Nephron progenitor cell (in vitro differentiated cells): ENCODE data around the gene POLR1D.

Source experiments
- DNase-seq: peaks from one replicate; pipeline ENCODE4 v3.0.0; 2021
- H3K27ac Mint-ChIP-seq: 2 replicates; pipeline ENCODE4 v1.8.0; 2021; ENCODE audit warnings: mild to moderate bottlenecking, moderate library complexity, mixed read lengths
- H3K27me3 Mint-ChIP-seq: 2 replicates; pipeline ENCODE4 v1.8.0; 2021; ENCODE audit warnings: mild to moderate bottlenecking, low read depth, mixed read lengths; ENCODE audit not compliant: poor library complexity
- H3K36me3 Mint-ChIP-seq: 2 replicates; pipeline ENCODE4 v1.8.0; 2021; ENCODE audit warnings: low read depth, mixed read lengths
- H3K4me1 Mint-ChIP-seq: 2 replicates; pipeline ENCODE4 v1.8.0; 2021; ENCODE audit warnings: mixed read lengths
- H3K4me3 Mint-ChIP-seq: 2 replicates; pipeline ENCODE4 v1.8.0; 2021; ENCODE audit warnings: mild to moderate bottlenecking, moderate library complexity, mixed read lengths
- H3K9me3 Mint-ChIP-seq: 2 replicates; pipeline ENCODE4 v1.8.0; 2021; ENCODE audit warnings: mild to moderate bottlenecking, moderate library complexity, mixed read lengths
- TF ChIP-seq, protein P1 (sequence below): fragments of 200-600 bp; sonication (generic); IDR thresholded peaks from 2 replicates; pipeline ENCODE4 v1.5.0; 2021; ENCODE audit warnings: antibody characterized with exemption

The POLR1D gene

DNA sequence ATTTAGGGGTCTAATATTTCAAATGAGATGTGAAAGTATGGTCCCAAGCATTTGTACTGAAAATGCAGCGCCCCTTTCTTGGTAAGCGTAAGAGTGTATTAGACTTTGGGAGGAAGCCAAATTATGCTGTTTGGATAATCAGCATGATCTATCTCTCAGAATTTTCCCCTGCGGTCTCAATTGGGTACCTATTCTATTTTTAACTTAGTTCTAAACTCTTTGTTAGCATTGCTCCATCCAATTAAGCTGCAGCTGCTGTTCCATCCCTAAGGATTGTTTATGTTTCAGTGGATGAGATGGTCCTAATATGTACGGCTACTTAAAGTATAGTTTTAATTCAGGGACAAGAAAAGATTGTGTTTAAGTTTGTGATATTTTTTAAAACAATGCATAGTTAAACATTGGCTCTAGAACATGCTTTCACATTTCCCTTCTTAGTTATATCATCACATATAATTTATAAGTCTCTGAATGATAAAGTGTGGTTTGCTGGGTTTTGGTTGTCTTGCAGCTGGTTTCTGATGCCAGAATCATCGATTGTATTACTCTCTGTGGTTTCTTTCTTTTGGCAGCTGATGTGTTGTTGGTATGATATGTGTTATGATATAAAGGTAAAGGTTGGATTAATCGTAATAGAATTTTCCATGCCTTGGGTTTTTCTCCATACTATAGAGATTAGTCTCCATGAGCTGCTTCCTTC is 15.0 kb downstream of the POLR1D start:
- no peaks in the 10 kb centered on the region for H3K27me3 Mint-ChIP-seq
- H3K36me3 Mint-ChIP-seq = peaks cover 14% of the 10 kb centered on the region
- no peaks in the 10 kb centered on the region for H3K9me3 Mint-ChIP-seq
- peaks cover 4% of the 10 kb centered on the region for H3K4me1 Mint-ChIP-seq
- H3K4me3 Mint-ChIP-seq = no peak overlapping the region
- DNase-seq = no peak
- TF ChIP-seq, protein P1, sequence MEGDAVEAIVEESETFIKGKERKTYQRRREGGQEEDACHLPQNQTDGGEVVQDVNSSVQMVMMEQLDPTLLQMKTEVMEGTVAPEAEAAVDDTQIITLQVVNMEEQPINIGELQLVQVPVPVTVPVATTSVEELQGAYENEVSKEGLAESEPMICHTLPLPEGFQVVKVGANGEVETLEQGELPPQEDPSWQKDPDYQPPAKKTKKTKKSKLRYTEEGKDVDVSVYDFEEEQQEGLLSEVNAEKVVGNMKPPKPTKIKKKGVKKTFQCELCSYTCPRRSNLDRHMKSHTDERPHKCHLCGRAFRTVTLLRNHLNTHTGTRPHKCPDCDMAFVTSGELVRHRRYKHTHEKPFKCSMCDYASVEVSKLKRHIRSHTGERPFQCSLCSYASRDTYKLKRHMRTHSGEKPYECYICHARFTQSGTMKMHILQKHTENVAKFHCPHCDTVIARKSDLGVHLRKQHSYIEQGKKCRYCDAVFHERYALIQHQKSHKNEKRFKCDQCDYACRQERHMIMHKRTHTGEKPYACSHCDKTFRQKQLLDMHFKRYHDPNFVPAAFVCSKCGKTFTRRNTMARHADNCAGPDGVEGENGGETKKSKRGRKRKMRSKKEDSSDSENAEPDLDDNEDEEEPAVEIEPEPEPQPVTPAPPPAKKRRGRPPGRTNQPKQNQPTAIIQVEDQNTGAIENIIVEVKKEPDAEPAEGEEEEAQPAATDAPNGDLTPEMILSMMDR = no peak
- no peak overlapping the region for H3K27ac Mint-ChIP-seq

GRCh38 chr13:27637289-27637626 is 15.6 kb downstream of the POLR1D start:
- H3K4me1 Mint-ChIP-seq = peaks cover 7% of the 10 kb centered on the region
- no peak overlapping the region for H3K4me3 Mint-ChIP-seq
- TF ChIP-seq, protein P1 = no peak
- DNase-seq = no peak
- H3K36me3 Mint-ChIP-seq = peaks cover 9% of the 10 kb centered on the region
- H3K27me3 Mint-ChIP-seq = no peaks in the 10 kb centered on the region
- H3K27ac Mint-ChIP-seq = no peak overlapping the region
- H3K9me3 Mint-ChIP-seq = no peaks in the 10 kb centered on the region

DNA sequence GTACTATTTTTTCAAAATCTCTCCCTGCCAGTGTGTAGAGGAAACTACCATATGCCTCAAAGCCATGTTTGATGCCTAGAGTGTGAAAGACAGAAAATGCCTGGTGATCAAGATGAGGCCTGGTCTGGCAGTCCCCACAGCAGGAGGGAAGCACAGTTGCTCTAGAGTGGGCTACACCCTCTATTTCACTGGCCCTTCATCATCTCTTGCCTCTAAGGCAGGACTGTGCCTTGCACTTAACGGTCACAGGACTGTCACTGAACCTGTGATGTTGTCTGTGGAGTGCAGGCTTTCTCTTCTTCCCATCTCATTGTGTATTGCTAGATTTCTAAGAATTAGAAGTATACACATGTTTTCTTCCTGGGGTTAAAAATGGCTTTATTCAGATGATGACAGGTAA is 16.3 kb downstream of the POLR1D start:
- Mint-ChIP-seq H3K4me3 (no peak overlapping the region), H3K9me3 (no peaks in the 10 kb centered on the region), H3K27ac (no peak overlapping the region), H3K27me3 (no peaks in the 10 kb centered on the region), H3K36me3 (peaks cover 2% of the 10 kb centered on the region), H3K4me1 (peaks cover 12% of the 10 kb centered on the region)
- TF ChIP-seq, protein P1 = no peak
- no peak for DNase-seq

DNA sequence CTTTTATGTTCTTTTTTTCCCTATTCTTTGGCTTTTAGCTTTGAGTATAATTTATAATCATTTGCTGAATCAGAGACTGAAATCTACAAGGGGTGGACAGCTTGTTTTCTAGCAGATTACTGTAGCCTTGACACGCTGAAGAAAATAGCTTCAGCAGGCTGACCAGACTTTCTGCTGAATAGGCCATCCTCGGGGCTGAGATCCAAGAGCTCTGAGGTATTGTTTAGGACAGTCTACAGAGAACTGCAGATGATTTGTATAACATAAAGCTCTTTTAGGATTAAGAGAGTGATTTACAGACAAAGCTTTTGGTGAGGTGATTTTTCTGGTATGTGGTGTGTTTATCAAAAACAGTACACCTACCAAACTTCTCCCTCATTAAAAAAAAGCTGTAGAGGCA is 16.8 kb downstream of the POLR1D start:
- Mint-ChIP-seq H3K27ac (no peak overlapping the region), H3K4me1 (peaks cover 12% of the 10 kb centered on the region), H3K27me3 (no peaks in the 10 kb centered on the region), H3K9me3 (no peaks in the 10 kb centered on the region), H3K4me3 (no peak overlapping the region), H3K36me3 (no peaks in the 10 kb centered on the region)
- TF ChIP-seq, protein P1 = no peak
- DNase-seq = no peak

- Mint-ChIP-seq H3K9me3 (no peaks in the 10 kb centered on the region), H3K36me3 (peaks cover 3% of the 10 kb centered on the region), H3K27me3 (no peaks in the 10 kb centered on the region), H3K4me3 (no peak overlapping the region), H3K4me1 (peaks cover 12% of the 10 kb centered on the region), H3K27ac (no peak overlapping the region)
- TF ChIP-seq, protein P1 = no peak
- DNase-seq = no peak
Measured at GRCh38 chr13:27639186-27639585, 17.5 kb downstream of the POLR1D start.
